B cell (primary cell): ENCODE measurements around the gene LCORL. TPM values are rescaled to one million over a fixed set of nuclear protein-coding genes. Genes with fewer than 3 reads are reported as not detected.

Source experiments
- ATAC-seq: fragments of 200-7000 bp; cut with Tn5 transposase; one replicate; pipeline ENCODE4 v1.10.0; 2021; ENCODE audit warnings: low read depth, mild to moderate bottlenecking, moderate number of reproducible peaks, moderate library complexity
- CTCF ChIA-PET: fragments of 350-600 bp; sonication (Branson Sonifier 250); formaldehyde crosslinking; loops from one replicate; lab custom pipeline; 2021; ENCODE audit warnings: antibody characterized with exemption, inconsistent platforms; lab: Charles Lee
- POLR2A ChIA-PET: fragments of 350-600 bp; sonication (Branson Sonifier 250); formaldehyde crosslinking; loops from one replicate; lab custom pipeline; 2021; ENCODE audit warnings: antibody characterized with exemption; lab: Charles Lee
- DNase-seq: peaks from one replicate; pipeline ENCODE4 v3.0.0; 2013
- H2AFZ ChIP-seq: 2 replicates; pipeline ENCODE4 v1.6.1; 2012; ENCODE audit warnings: mild to moderate bottlenecking, low read depth, low read length; ENCODE audit not compliant: insufficient read depth, poor library complexity, severe bottlenecking
- H3K27ac ChIP-seq, 2 donors: 1 replicate in 1 of 2; 2 replicates in 1 of 2; pipeline ENCODE4 v1.5.1; 2012 to 2013; ENCODE audit warnings: low read length in 2 of 2, mild to moderate bottlenecking in 2 of 2, moderate library complexity in 1 of 2
- H3K27me3 ChIP-seq, 4 experiments: fragments of 200-600 bp in 1 of 4; sonication (generic) in 1 of 4; replicated peaks in 1 of 4; 1 replicate in 2 of 4; 2 replicates in 2 of 4; pipeline versions ENCODE4 v1.6.1 to v1.7.0; 2013 to 2016; ENCODE audit warnings: low read length in 3 of 4, mild to moderate bottlenecking in 2 of 4, mixed read lengths in 1 of 4, moderate library complexity in 1 of 4; ENCODE audit not compliant: insufficient read depth in 4 of 4, control insufficient read depth in 3 of 4; ENCODE audit errors: control extremely low read depth in 1 of 4
- H3K36me3 ChIP-seq, 2 experiments: replicated peaks in 1 of 2; 1 replicate in 1 of 2; 2 replicates in 1 of 2; pipeline versions ENCODE4 v1.6.1 to v1.7.1; 2013; ENCODE audit warnings: low read length in 1 of 2; ENCODE audit not compliant: insufficient read depth in 2 of 2, control insufficient read depth in 1 of 2; ENCODE audit errors: control extremely low read depth in 1 of 2, extremely low read depth in 1 of 2
- H3K4me1 ChIP-seq, 2 donors: fragments of 200-600 bp in 1 of 2; sonication (generic) in 1 of 2; 1 replicate in 1 of 2; 2 replicates in 1 of 2; pipeline versions ENCODE4 v1.5.1 to v1.6.1; 2013 to 2017; ENCODE audit warnings: low read length in 2 of 2; ENCODE audit not compliant: control insufficient read depth in 2 of 2, insufficient read depth in 2 of 2
- H3K4me2 ChIP-seq: replicated peaks from 2 replicates; pipeline ENCODE3; 2012; ENCODE audit warnings: mild to moderate bottlenecking, low read depth, low read length; ENCODE audit not compliant: poor library complexity, severe bottlenecking
- H3K4me3 ChIP-seq, 5 experiments: fragments of 200-600 bp in 1 of 5; sonication (generic) in 1 of 5; 1 replicate in 3 of 5; 2 replicates in 2 of 5; pipeline versions ENCODE4 v1.5.1 to v1.7.0; 2011 to 2016; ENCODE audit warnings: low read length in 4 of 5, mild to moderate bottlenecking in 4 of 5, low read depth in 2 of 5, control low read depth in 1 of 5, moderate library complexity in 1 of 5; ENCODE audit not compliant: insufficient read depth in 1 of 5; ENCODE audit errors: control extremely low read depth in 1 of 5, extremely low read depth in 1 of 5
- H3K79me2 ChIP-seq: fragments of 200-600 bp; sonication (generic); one replicate; pipeline ENCODE4 v1.6.0; 2016; ENCODE audit warnings: low read length; ENCODE audit not compliant: control insufficient read depth, insufficient read depth
- H3K9ac ChIP-seq: fragments of 200-600 bp; sonication (generic); 2 replicates; pipeline ENCODE4 v1.6.1; 2017; ENCODE audit warnings: mild to moderate bottlenecking, low read length, moderate library complexity
- H3K9me3 ChIP-seq, 3 donors: one replicate each; pipeline versions ENCODE4 v1.6.1 to v1.7.1; 2013; ENCODE audit warnings: low read length in 2 of 3; ENCODE audit not compliant: control insufficient read depth in 2 of 3, insufficient read depth in 1 of 3; ENCODE audit errors: control extremely low read depth in 1 of 3
- H4K20me1 ChIP-seq: 2 replicates; pipeline ENCODE4 v1.6.0; 2012; ENCODE audit warnings: mild to moderate bottlenecking, low read length; ENCODE audit not compliant: insufficient read depth, control insufficient read depth, poor library complexity, severe bottlenecking
- H3K27ac Mint-ChIP-seq: one replicate; pipeline ENCODE4 v1.8.0; 2021; ENCODE audit warnings: mixed read lengths
- H3K27me3 Mint-ChIP-seq: one replicate; pipeline ENCODE4 v1.8.0; 2021; ENCODE audit warnings: mixed read lengths
- H3K4me1 Mint-ChIP-seq: one replicate; pipeline ENCODE4 v1.8.0; 2021; ENCODE audit warnings: mixed read lengths
- H3K4me3 Mint-ChIP-seq: one replicate; pipeline ENCODE4 v1.8.0; 2021; ENCODE audit warnings: mixed read lengths
- H3K9me3 Mint-ChIP-seq: one replicate; pipeline ENCODE4 v1.8.0; 2022; ENCODE audit warnings: mixed read lengths; ENCODE audit not compliant: insufficient read depth
- EZH2 ChIP-seq: IDR thresholded peaks from 2 replicates; pipeline ENCODE4 v1.6.1; 2012; ENCODE audit warnings: borderline replicate concordance, low read depth, mild to moderate bottlenecking, moderate library complexity, low read length; ENCODE audit not compliant: insufficient read depth, poor library complexity, severe bottlenecking
- WGBS: methylation state at CpG from one replicate; pipeline ENCODE4 v1.1.5; 2013; ENCODE audit warnings: missing lambda C conversion rate; ENCODE audit not compliant: insufficient coverage; 5-methylcytosine and 5-hydroxymethylcytosine counted together
- intact Hi-C: fragments of 100-400 bp; cut with micrococcal nuclease; formaldehyde crosslinking; loops from one replicate; pipeline ENCODE4 v1.10.0; 2022
- polyA plus RNA-seq: library from polyadenylated mRNA; depleted of rRNA; stranded (reverse); fragments of >200 nt; gene quantifications from 2 replicates; pipeline ENCODE4 v1.2.3, GENCODE V29; 2012
- total RNA-seq, 2 donors: library from RNA; stranded (reverse); fragments of 120-200 nt in 1 of 2; gene quantifications; 1 replicate in 1 of 2; 2 replicates in 1 of 2; pipeline versions ENCODE4 v1.2.3 to v1.2.4, GENCODE V29; 2013 to 2022
- TF ChIP-seq, protein P1 (sequence below): fragments of 200-600 bp; IDR thresholded peaks from one replicate; pipeline ENCODE4 v1.8.0; 2022; ENCODE audit warnings: antibody characterized with exemption, mild to moderate bottlenecking

LCORL gene
- total and polyA plus RNA-seq, 2 donors (not counting 1 experiment from before 2014, with no cell fraction given) = 1.2 to 31.3 TPM

DNA sequence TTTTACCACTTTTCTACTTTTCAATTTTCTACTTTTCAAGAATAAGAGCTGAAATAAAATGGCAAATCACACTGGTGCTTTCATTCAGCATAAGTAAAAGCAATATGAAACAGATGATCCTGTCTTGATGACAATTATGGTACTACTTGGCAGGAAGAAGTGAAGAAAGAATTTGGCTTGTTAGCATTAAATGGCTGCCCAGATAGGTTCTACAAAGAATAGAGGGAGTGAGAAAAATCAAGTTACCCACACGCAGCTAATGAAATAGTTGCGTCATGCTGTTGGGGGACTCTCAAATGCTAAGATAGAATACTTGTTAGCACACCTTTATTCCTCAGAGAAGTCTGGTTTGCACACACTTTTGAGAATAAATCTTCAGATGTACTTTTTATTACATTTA lies 12.5 kb upstream of the LCORL start:
- Histone ChIP-seq H3K4me1 (no peaks in the 10 kb centered on the region), H2AFZ (no peak overlapping the region), H3K27me3 (peaks cover 0 to 17% (median 5%) of the 10 kb centered on the region in 4 experiments), H4K20me1 (no peaks in the 10 kb centered on the region), H3K36me3 (no peaks in the 10 kb centered on the region), H3K27ac (no peak overlapping the region), H3K4me3 (no peak overlapping the region), H3K79me2 (no peaks in the 10 kb centered on the region), H3K9ac (no peak overlapping the region), H3K9me3 (peaks cover 0 to 3% (median 0%) of the 10 kb centered on the region in 3 donors), H3K4me2 (no peak overlapping the region)
- Mint-ChIP-seq H3K27me3 (peaks cover 28% of the 10 kb centered on the region), H3K9me3 (no peaks in the 10 kb centered on the region), H3K27ac (no peak overlapping the region), H3K4me3 (no peak overlapping the region), H3K4me1 (no peaks in the 10 kb centered on the region)
- POLR2A ChIA-PET = no interaction called here
- no CpG with 5 or more reads among the region's 2 CpGs for WGBS
- intact Hi-C loops = no loop called here
- CTCF ChIA-PET = no interaction called here
- DNase-seq = no peak
- no peak for ATAC-seq
- TF ChIP-seq, protein P1, sequence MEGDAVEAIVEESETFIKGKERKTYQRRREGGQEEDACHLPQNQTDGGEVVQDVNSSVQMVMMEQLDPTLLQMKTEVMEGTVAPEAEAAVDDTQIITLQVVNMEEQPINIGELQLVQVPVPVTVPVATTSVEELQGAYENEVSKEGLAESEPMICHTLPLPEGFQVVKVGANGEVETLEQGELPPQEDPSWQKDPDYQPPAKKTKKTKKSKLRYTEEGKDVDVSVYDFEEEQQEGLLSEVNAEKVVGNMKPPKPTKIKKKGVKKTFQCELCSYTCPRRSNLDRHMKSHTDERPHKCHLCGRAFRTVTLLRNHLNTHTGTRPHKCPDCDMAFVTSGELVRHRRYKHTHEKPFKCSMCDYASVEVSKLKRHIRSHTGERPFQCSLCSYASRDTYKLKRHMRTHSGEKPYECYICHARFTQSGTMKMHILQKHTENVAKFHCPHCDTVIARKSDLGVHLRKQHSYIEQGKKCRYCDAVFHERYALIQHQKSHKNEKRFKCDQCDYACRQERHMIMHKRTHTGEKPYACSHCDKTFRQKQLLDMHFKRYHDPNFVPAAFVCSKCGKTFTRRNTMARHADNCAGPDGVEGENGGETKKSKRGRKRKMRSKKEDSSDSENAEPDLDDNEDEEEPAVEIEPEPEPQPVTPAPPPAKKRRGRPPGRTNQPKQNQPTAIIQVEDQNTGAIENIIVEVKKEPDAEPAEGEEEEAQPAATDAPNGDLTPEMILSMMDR = no peak
- no peak for TF ChIP-seq EZH2

DNA sequence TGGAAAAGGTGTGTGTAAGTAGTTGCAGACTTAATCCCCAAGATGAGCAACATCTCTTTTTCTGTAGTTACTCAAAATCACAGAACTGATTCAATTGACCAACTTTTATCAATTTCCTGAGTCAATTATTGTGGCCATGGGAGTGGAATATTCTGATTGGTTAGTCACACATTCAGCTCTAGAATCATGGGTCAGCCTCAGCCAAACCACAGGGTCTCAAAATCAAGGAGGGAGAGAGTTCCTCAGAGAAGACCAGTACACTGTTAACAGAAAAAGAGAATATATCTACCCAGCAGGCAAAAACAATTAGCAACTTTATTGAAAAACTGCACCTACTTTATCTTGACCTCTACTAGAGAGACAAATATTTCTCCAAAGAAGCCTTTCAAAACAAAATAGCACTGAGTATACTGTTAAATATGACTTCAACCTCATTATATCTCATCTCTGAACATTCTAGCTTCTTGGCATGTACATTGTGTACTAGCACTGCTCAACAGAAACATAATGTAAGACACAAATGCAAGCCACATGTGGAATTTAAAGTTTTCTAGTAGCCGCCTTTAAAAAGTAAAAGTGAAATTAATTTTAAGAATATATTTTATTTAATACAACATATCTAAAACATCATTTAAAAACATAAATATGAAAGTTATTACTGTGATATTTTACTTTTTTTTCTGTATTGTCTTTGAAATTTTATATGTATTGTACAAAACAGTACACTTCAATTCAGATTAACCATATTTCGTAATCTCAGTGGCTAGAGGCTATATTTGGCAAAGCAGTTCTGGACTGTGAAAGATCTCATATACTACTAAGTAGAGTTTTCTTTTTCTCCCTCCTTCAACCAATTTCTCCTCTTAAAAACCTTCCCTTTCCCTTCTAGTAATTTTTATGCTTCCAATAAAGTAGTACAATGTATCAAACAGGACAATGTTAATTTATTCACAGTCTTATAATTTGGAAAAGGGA lies 11.8 kb upstream of the LCORL start:
- no CpG with 5 or more reads among the region's 2 CpGs for WGBS
- Mint-ChIP-seq H3K9me3 (no peaks in the 10 kb centered on the region), H3K4me3 (no peak overlapping the region), H3K27ac (no peak overlapping the region), H3K27me3 (peaks cover 28% of the 10 kb centered on the region), H3K4me1 (no peaks in the 10 kb centered on the region)
- intact Hi-C loops = no loop called here
- Histone ChIP-seq H3K36me3 (no peaks in the 10 kb centered on the region), H2AFZ (no peak overlapping the region), H3K79me2 (no peaks in the 10 kb centered on the region), H3K27ac (no peak overlapping the region), H3K9ac (no peak overlapping the region), H3K27me3 (peaks cover 0 to 17% (median 5%) of the 10 kb centered on the region in 4 experiments), H3K4me1 (no peaks in the 10 kb centered on the region), H3K9me3 (peaks cover 0 to 3% (median 0%) of the 10 kb centered on the region in 3 donors), H3K4me2 (no peak overlapping the region), H4K20me1 (no peaks in the 10 kb centered on the region), H3K4me3 (no peak overlapping the region)
- POLR2A ChIA-PET = no interaction called here
- ATAC-seq (no peak), DNase-seq (no peak)
- TF ChIP-seq EZH2 = no peak
- TF ChIP-seq, protein P1 = no peak
- CTCF ChIA-PET = no interaction called here
